NCI-H1436 (cell line): ENCODE data around the gene CDH20.

ENCODE experiments used
- DNase-seq: peaks from one replicate; lab custom pipeline; 2025; lab: John Stamatoyannopoulos, UW

CDH20 gene

DNA sequence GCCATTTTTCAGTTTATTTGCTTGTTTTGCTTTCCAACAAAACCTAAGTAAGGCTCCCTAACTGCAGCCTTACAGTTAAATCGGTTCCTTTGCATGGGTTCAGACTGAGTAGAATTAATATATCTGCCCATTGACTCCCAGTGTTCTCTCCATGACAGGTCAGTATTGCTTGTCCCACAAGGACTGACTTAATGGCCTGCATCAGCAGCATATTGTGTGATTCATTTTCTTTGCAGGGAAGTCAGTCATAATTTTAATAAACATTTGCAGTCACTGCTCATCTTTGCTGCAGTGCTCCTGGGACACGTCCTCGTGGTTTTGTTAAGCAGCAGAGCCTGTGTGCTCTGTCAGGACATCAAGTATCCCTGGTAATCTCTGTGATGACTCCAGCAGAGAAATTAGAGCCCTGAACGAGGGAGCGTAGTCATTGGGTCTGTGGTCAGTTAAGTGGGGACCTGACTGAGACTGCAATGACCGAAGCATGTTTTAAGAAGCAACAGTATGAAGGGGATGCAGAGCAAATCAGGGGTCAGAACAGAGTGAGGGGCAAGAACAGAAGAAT is 93.3 kb downstream of the CDH20 start:
- DNase-seq = no peak

DNA sequence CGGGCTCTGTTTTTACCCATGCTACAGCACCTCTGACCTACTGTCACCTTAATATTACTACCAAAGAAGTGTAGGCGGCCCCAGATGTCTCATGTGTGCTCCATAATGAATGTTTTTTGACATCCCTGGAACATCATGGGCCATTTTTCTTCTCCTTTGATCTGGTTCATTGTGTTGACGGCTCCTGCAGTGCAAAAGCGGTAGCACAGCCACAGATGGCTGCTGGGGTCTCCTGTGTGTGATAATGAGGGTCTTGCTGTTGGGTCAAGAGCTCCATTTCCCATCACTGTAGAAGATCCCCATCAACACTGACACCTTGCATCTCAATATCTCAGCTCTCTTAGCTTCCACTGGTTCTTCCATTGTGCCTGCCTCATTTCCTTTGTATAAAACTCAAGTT is 95.0 kb downstream of the CDH20 start:
- no peak for DNase-seq

DNA sequence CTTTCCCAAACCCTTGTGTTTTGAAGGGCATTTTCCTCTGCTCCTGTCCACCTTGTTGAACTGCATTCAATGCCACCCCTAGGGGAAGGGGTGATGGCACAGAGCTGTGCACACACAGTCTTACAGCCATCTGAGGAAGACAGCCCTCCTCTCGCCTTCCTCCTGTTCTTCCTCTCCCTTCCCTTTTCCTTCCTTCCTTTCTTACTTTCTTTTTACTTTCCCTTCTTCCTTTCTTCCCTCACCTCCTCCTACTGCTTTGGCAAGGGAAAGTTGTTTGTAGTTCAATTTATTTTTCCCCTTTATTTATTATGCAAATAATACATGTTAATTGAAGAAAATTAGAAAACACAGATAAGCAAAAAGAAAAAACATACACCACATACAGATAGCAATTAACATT is 99.4 kb downstream of the CDH20 start:
- DNase-seq = no peak

DNA sequence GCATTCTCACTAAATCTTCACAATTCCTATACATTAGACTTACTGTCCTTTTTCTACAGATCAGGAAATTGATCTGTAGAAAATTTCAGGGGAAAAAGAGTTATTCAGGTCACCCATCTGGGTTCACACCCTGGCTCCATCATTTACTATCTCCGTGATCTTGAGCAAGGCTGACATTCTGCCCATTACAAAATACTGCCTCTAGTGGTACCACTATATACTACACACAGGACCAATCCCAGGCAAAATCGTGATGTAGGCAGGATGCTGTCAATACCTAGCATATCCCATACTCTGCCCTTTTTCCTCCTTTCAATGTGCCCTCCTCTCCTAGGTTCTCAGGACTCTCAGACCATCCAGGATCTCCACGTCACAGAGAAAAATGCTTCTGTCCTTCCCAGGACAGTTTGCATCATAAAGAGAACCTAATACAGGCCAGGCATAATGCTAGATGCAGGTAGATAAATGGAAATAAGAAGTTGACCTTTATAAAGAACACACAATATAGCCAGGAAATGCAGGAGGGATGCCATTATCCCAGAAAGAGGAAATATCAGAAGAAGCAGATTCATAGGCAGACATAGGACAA is 101.9 kb downstream of the CDH20 start:
- DNase-seq = peak; percentile 18

DNA sequence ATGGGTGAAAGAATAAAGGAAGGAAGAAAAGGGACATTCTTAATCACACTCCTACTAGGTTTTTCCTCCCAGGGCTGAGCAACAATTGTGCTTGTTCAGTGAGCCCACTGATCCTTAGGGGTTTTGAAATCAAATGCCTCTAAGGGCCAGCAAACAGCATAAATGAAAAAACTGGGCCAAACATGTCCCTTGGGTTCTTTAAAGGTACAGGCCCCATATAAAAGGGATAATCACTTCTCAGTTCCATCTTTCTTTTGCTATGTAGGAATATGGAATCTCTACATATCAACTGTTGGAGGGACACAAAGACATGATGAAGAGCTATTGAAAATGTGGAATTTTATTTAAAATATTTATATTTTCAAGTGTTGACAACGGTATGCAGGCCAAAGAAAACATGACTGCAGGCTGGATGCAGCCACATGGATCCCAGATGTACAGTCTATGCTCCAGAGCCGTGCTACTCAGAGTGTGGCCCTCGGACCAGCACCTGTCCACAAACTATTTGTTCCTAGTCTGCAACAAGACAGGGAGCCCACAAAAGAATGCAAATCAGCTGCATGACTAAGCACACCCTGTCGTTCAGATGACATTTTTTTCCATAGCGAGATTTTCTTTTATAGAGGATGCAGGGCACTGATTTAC is 110.0 kb downstream of the CDH20 start:
- DNase-seq = no peak

DNA sequence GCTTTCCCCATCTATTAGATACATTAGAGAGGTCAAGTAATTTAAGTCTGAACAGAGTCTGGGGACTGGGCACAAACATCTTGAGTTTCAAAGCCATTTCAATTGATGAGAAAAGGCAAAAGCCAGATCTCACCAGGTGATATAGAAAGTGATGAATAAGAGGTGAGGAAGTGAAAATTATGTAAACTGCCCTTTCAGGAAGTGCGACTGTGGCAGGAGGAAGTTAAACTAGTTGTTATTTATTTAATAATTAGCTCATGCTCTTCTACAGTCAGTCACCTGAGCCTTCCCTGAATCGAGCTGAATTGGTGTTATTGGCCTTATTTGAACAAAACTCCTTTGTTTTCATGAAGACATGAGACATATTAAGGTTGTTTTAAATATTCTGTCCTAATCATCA is 115.1 kb downstream of the CDH20 start:
- DNase-seq = no peak

DNA sequence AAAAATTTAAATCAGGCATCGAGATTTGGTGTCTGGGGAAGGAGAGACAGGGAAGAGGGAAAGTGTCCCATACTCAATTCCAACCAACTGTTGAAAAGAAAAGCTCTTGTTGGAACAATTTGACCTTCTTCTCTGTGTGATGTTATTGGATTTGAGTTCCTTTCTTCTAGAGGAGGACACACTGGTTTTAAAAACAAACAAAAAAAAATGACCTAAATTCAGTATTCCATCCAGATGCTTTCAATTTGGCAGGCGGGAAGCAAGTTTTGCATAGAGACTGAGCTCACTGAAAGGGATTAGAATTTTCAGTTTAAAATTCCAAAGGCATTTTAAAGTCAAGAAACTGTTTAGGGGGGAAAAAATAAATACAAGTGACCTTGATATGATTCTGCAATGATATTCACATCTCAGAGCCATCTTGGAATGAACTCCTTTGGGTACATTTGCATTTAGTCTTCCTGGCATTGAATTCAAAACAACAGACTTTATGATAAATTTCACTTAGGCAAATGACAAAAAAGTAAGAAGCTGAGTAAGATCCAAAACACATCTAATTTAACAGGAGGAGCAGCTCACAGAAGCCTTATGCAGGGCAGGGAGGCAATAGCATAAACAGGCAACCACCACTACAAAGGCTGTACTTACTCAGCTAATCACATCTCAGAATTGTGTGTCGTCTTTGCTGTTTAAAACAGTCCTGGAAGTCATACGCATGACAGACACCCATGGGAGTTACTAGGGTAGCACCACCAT is 126.8 kb downstream of the CDH20 start:
- no peak for DNase-seq

DNA sequence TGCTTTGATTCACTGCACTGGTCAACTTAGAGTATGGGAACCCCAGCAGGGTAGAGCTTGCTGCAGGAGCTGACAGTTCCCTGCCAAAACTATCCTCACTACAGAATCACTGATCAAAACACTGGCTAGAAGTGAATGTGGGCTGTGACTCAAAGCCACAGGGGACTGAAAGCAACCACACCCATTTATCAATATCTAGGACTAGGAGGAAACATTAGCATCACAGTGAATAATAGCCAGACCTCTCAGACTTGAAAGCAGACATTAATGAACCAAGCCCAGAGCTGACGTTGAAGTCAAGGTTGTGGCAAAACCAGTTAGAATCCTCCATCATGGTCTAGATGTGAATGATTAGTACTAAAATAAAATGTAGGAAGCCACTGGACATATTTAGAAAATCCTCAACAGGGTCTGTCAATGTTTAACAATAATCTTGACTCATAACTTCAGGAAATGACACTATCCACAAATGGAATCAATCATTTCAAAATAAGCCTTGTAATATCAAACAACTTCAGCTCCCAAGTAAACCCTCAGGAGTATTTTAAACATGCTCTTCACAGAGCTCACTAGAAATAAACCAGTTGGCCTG is 131.4 kb downstream of the CDH20 start:
- DNase-seq = no peak

DNA sequence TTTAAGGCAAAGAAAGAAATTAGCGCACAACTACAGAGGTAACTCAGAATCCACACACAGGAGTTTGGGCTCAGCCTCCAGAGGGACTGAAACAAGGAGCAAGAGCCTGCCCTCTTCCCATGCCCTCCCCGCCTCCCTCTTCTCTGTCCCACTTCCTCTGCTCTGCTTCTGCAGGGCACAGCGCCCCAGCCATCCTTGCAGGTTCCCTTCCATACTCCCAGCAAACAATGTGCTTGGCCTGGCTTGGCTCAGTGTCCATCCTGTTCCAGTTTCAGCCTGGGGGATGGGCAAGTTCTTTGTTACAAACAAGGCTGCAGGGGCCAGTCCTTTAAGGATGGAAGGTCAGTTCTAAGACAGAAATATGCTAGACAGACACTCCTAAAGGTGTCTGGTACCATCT is 133.5 kb downstream of the CDH20 start:
- no peak for DNase-seq

DNA sequence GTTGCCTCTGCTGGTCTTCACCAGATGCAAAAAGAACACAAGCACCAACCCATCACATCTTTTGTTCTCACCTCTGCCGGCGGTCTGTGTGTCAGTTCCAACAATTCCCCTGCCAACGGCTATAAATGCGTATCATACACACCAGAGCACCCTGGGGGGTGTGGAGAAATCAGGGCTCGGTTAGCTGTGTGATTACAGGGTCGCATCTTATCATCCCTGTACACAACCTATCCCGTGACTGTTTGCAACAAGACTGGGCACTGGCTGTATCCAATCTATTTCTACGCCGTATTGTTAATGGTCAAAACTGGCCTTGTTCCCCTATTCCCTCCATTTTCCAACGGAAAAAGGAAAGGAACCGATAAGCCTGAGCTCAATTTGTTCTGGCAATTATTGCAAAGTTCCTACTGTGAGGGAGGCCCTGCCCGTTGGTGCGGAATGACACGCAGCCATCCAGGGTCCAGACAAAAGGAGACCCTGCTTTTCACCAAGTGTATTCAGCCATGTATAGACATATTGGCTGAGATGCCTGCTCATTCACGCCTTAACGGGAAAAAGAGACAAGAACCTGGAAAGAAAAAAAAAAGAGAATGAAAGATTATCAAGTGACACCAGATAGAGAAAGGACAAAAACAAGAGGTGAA is 136.9 kb downstream of the CDH20 start:
- no peak for DNase-seq

DNA sequence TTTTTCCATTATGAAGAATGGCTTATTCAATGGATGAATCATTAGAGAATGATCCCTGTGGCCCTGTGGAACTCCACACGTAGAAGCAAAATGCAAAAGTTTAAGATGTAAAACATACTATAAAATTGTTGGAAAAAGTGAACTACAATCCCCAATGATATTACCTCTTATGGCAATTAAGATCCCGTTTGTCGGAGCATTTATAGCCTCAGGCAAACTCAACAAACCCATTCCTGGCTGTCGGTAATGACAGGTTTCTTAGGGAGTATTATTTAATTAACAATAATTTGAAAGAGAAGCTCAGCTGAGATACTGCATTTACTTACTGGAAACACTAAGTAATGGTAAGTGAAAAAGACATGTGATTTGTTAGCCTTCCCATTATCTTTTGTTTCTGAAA is 138.3 kb downstream of the CDH20 start:
- DNase-seq = peak; percentile 27

DNA sequence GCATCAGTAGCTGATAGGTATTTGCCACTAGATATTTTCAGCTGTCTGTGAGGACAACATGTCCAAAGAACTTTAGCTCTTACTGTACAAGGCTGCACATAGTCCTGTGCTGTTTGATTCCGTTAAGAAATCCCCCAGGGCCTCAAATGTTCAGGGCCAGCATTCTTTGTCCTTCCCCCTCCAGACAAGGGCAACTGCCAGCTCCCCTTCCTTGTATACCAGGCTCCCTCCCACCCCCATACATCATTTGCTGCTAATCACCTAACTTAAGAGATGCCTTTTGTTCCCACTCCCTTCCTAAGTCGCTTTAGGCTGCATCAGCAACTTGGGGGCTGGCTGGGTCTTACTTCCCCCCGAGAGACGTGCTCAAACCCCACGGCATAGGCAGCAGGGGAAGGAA is 138.7 kb downstream of the CDH20 start:
- DNase-seq = no peak

DNA sequence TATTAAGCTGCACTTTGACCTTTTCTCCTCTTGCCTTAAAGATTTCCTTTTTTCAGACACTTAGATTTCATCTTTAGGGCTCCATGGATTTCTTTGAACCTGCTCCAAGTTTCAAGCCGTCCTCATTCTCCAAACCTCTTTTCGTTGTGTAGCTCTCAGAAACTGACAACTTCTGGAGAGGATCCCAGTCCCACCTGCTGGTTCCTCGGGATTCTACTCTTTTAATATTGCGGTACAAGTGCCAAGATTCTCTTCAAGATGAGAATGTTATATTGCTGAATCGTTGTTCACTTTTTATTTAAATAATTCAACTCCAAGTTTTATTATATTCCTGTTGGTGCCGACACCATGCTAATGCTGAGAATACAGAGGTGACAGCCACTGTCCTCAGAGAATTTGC is 141.1 kb downstream of the CDH20 start:
- no peak for DNase-seq

DNA sequence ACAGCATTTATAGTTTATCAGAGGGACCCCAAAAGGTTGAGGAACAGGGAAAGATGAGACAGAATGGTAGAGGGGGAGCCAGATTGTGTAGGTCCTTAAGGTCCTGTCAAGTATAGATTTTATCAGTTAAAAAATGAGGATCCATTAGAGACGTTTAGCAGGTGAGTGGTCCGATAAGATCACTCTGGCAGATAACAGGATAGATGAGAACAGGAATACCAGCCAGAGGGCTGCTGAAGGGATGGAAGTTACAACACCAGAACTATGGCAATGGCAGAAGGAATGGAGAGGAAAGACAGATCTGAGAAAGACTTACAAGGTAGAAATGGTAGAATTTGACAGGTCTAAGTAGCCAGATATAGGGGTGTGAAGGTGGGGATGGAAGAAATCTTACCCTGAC is 141.7 kb downstream of the CDH20 start:
- no peak for DNase-seq

DNA sequence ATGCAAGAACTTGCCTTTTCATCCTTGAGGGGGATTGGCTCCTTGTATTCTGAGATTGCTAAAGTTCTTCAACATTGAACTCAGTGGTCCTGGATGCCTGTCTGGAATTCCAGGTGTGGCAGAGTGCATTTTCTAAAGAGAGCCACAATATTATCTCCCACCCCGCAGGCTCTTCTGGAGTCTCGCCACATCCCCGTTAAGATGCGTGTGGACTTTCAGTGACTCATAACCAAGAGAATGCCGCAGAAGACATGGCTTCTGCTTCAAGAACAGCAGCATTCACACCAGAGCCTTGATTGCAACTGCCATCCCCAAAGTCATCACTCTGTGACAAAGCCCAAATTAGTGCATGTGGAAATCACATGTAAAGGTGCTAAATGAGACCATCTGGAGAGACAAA is 142.7 kb downstream of the CDH20 start:
- no peak for DNase-seq

DNA sequence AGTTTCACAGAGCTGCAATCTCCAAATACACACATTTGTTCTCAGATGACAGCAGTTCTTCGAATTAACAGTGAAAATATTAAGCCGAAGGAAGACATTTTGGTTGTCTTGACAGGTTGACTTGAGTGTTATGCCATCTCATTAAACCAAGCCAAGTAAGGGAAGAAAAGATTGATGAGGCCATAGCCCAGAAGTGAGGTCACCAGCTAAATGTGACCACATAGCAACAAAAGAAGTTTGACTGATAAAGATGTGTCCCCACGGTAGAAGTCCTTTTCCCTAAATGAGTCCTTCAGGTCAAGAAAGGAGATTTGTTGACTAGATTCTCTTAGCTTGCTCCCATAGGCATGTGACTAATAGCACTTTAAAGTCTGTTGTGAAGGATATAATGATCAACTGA is 156.1 kb downstream of the CDH20 start:
- DNase-seq = no peak

DNA sequence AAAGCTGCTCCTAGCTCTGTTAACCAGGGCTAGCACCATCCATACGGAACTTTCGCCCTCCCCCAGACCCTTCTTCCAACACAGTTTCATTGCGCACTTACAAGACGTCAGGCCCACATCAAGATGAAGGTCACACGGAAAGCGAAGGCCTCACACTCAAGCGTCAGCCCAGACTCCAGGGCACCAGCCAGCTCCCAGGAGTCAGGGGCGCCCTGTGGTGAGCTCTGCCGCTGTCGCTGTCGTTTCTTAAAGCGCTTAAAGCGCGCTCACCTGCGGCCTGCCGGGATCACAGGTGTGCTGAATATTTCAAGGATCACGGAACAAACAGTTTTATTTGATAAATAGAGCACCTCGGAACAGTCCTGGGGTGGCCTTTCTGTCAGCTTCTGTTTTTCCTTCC is 163.1 kb downstream of the CDH20 start:
- no peak for DNase-seq

DNA sequence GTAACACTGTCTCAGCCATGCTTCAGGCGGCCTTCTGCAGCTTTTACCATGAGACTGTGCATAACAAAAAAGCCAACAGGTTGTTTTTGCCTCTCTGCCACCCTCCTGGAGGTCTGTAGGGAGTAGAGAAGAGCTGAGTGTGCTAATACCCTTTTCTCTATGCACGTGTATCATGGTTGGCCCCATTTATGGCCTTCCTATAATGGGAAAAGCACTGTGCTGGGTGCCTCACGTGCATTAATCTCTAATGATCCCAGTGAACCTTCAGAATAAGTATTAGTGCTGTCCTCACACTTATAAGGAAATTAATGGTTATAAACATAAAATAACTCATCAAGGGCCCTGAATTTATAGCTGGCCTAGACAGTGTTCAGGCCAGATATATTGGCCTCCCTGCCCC is 164.2 kb downstream of the CDH20 start:
- no peak for DNase-seq

DNA sequence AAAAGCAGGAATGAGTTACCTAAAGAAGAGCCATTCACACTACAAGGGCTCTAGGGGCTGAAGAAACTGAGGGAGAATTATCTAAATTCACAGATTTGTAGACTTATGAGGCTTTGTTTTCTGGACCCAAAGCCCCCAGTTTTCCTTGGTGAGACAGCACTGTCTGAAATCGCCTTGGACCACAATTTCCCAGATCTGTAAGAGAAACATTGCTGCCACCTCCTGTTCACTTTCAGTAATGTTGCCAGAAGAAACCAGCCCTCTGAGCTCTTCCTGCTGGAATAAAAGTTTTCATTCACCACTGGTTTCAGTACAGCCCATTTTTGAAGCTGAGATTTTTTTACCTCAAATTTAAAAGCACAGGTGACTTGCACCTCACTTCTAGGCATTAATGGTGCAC is 169.2 kb downstream of the CDH20 start:
- DNase-seq = peak; percentile 59

DNA sequence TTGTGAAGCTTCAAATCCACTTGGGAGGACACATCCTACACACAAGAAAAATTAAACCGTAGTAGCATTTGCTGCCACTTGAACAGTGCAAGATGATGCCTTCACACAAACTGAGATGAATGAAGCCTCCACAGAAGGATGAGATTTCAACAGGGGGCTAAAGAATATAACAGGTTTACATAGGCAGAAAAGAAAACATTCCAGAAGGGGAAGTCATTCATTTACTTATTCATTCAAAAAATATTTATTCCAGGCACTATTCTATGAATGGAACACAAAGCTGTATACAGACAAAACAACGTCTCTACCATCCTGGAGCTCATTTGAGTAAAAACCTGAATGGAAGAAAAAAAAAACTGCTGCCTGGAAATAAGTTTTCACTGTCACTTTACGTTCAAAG is 170.5 kb downstream of the CDH20 start:
- DNase-seq = no peak

DNA sequence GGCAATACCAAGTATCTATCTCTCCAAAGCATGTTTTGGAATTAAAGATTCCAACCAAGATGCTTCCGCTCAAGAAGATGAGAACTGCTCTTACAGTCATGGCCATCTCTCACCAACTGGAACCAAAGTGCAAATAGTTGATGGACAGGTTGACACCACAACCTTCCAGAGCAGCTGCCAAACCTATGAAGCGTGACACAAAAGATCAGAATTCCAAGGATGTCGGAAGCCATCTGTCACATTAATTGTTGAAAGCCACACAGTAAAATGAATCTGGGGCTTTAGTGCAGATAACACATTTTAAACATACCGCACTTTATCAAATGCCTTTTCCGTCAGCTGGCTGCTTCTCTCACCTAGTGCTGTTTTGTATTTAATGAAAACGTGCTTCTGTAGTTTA is 195.7 kb downstream of the CDH20 start:
- no peak for DNase-seq

DNA sequence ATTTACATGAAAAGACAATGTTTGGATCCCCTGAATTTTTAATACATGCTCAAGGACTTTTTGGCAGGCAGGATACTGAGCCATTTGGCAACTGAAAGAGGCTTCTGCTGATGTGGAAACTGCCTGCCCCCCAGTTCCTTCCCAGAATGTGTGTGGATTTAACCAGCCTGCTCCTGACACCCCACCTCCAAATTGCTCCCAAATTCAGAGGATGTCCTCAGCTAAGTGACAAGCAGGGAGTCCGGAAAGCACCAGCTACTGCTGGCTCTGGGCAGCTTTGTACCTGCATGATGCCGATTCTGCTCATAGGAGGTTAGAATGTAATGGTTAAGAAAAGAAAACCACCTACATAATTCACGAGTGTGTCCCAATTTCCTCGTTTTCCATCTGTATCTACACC is 197.5 kb downstream of the CDH20 start:
- no peak for DNase-seq
